Testis (tissue), 3 donors: ENCODE data around the gene SLC47A1. TPM values are rescaled to one million over a fixed set of nuclear protein-coding genes. Genes with fewer than 3 reads are reported as not detected.

Experiments
- DNase-seq: peaks from one replicate; pipeline ENCODE4 v3.0.0-alpha.2; 2019
- H3K27ac ChIP-seq, 2 donors: fragments of 200-600 bp; sonication (generic); one replicate each; pipeline ENCODE4 v1.5.1; 2019
- H3K27me3 ChIP-seq: fragments of 200-600 bp; sonication (generic); one replicate; pipeline ENCODE4 v1.5.1; 2019
- H3K36me3 ChIP-seq: fragments of 200-600 bp; sonication (generic); one replicate; pipeline ENCODE4 v1.5.1; 2017; ENCODE audit warnings: low read depth; ENCODE audit errors: missing control alignments
- H3K4me1 ChIP-seq: fragments of 200-600 bp; sonication (generic); one replicate; pipeline ENCODE4 v1.5.1; 2019
- H3K4me3 ChIP-seq, 2 donors: fragments of 200-600 bp; sonication (generic); one replicate each; pipeline ENCODE4 v1.5.1; 2017 to 2019
- H3K9me3 ChIP-seq: fragments of 200-600 bp; sonication (generic); one replicate; pipeline ENCODE4 v1.5.1; 2017
- POLR2A ChIP-seq: fragments of 450-650 bp; IDR thresholded peaks from one replicate; pipeline ENCODE4 v1.6.1; 2017; ENCODE audit warnings: antibody characterized with exemption, mild to moderate bottlenecking, moderate library complexity
- WGBS, 2 donors: methylation state at CpG; one replicate each; pipeline ENCODE4 v1.1.5; 2018; 5-methylcytosine and 5-hydroxymethylcytosine counted together
- intact Hi-C: fragments of 100-400 bp; cut with DNase I; formaldehyde crosslinking; loops from one replicate; pipeline ENCODE4 v1.15.1; 2023; ENCODE audit warnings: low total_unique reads
- polyA plus RNA-seq: library from polyadenylated mRNA; stranded (reverse); fragments of 350-450 nt; fragmentation: Illumina TruSeq; extraction: RNeasy Lipid Tissue Mini Kit (QIAGEN cat#74804); gene quantifications from one replicate; pipeline ENCODE4 v1.2.3, GENCODE V29; 2014; ENCODE audit warnings: low read depth, low replicate concordance; ENCODE audit not compliant: insufficient read depth
- total RNA-seq, 2 donors: library from RNA; depleted of rRNA; stranded (reverse); fragments of >200 nt; gene quantifications; one replicate each; pipeline ENCODE4 v1.2.3, GENCODE V29; 2016
- TF ChIP-seq, protein P1 (sequence below), 3 experiments: fragments of 450-650 bp in 2 of 3; fragments of 200-600 bp in 1 of 3; sonication (generic) in 1 of 3; IDR thresholded peaks; one replicate each; pipeline ENCODE4 v1.5.1; 2016 to 2019; ENCODE audit warnings: antibody characterized with exemption in 3 of 3, mild to moderate bottlenecking in 2 of 3, moderate library complexity in 1 of 3

Gene SLC47A1
- total and polyA plus RNA-seq, 3 donors from 2014 or later: 20.1 to 97.3 (median 39.8) TPM

DNA sequence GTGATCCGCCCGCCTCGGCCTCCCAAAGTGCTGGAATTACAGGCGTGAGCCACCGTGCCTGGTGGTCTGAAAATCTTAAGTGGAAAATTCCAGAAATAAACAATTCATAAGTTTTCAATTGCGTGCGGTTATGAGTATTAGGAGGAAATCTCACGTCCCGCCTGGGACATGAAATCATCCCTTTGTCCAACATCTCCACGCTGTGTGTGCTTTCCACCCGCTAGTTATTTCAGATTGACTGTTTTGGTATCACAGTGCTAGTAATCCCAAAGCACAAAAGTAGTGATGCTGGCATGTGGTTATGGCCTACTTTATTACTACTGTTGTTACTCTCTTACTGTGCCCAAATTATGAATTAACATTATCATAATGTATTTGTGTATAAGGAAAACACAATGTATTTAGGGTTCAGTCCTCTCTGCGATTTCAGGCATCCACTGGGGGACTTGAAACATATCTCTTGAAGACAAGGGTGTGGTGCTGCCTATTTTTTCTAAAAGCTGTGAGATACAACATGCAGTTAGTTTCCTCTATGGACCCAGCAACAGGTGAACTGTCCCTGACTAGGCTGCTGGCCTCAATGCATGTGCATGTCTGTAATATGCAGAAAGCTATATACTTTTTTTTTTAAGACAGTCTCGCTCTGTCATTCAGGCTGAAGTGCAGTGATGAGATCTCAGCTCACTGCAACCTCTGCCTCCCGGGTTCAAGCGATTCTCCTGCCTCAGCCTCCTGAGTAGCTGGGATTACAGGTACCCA is 32.3 kb downstream of the SLC47A1 start:
- no peak overlapping the region for H3K4me3 ChIP-seq
- intact Hi-C loops: no loop called here
- no peaks in the 10 kb centered on the region for H3K36me3 ChIP-seq
- no peak overlapping the region for H3K27ac ChIP-seq
- no peak for DNase-seq
- no peaks in the 10 kb centered on the region for H3K4me1 ChIP-seq
- no peaks in the 10 kb centered on the region for H3K27me3 ChIP-seq
- TF ChIP-seq POLR2A: no peak
- TF ChIP-seq, protein P1, sequence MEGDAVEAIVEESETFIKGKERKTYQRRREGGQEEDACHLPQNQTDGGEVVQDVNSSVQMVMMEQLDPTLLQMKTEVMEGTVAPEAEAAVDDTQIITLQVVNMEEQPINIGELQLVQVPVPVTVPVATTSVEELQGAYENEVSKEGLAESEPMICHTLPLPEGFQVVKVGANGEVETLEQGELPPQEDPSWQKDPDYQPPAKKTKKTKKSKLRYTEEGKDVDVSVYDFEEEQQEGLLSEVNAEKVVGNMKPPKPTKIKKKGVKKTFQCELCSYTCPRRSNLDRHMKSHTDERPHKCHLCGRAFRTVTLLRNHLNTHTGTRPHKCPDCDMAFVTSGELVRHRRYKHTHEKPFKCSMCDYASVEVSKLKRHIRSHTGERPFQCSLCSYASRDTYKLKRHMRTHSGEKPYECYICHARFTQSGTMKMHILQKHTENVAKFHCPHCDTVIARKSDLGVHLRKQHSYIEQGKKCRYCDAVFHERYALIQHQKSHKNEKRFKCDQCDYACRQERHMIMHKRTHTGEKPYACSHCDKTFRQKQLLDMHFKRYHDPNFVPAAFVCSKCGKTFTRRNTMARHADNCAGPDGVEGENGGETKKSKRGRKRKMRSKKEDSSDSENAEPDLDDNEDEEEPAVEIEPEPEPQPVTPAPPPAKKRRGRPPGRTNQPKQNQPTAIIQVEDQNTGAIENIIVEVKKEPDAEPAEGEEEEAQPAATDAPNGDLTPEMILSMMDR (IDR thresholded peaks at IDR 0.05): no peak
- H3K9me3 ChIP-seq: no peaks in the 10 kb centered on the region
- 95 to 96% methylated on average over 15 of the region's 15 CpGs for WGBS, 2 donors

GRCh38 chr17:19567216-19568015 is 33.8 kb downstream of the SLC47A1 start:
- no peaks in the 10 kb centered on the region for H3K4me1 ChIP-seq
- WGBS, 2 donors: 84 to 85% methylated on average over 22 to 23 of the region's 23 CpGs
- H3K9me3 ChIP-seq: no peaks in the 10 kb centered on the region
- no peak overlapping the region for H3K4me3 ChIP-seq
- no peaks in the 10 kb centered on the region for H3K27me3 ChIP-seq
- no peak for DNase-seq
- H3K36me3 ChIP-seq: no peaks in the 10 kb centered on the region
- intact Hi-C loops: no loop called here
- no peak overlapping the region for H3K27ac ChIP-seq
- TF ChIP-seq POLR2A: no peak

- intact Hi-C loops: no loop called here
- Histone ChIP-seq H3K4me3 (no peak overlapping the region), H3K4me1 (no peaks in the 10 kb centered on the region), H3K36me3 (no peaks in the 10 kb centered on the region), H3K9me3 (no peaks in the 10 kb centered on the region), H3K27me3 (no peaks in the 10 kb centered on the region), H3K27ac (no peak overlapping the region)
- 71 to 91% methylated on average over 1 of the region's 1 CpG for WGBS, 2 donors
- no peak for TF ChIP-seq POLR2A
- TF ChIP-seq, protein P1 (IDR thresholded peaks at IDR 0.05): no peak
- no peak for DNase-seq
Measured at GRCh38 chr17:19568016-19568350, 34.3 kb downstream of the SLC47A1 start.

DNA sequence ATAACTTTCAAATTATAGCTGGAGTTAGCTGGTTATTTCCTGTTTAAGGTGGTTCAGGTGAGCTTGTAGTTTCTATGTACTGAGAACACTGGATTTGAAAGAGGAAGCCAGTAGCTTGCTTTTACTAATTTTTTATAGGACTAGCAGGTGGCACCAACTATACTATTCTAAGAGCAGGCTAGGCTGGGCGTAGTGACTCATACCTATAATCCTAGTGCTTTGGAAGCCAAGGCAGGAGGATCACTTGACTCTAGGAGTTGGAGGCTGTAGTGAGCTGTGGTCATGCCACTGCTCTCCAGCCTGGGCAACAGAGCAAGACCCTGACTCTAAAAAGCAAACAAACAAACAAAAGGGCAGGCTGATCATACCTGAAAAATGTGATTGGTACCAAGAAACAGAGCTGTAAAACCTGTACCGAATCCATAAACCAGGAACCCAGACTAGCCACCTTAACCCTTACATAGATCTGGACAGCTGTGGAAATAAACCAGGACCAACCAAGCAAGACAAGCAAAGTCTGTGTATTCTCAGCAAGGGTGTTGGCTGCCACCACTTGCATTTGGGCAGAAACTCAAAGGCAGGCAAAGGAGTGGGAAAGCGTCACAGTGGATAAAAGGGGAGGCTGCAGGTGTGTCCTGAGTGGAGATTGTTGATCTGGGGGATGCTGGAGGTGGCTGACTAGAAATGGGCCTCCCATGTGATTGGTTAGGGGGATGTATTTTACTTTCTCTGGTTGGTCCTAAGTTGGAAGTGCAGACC is 36.3 kb downstream of the SLC47A1 start:
- DNase-seq: no peak
- Histone ChIP-seq H3K4me1 (no peaks in the 10 kb centered on the region), H3K9me3 (no peaks in the 10 kb centered on the region), H3K27ac (no peak overlapping the region), H3K4me3 (no peak overlapping the region), H3K27me3 (no peaks in the 10 kb centered on the region), H3K36me3 (no peaks in the 10 kb centered on the region)
- TF ChIP-seq, protein P1 (IDR thresholded peaks at IDR 0.05): no peak
- TF ChIP-seq POLR2A: no peak
- WGBS, 2 donors: 79 to 89% methylated on average over 3 of the region's 3 CpGs
- intact Hi-C loops: no loop called here

GRCh38 chr17:19570544-19571062 is 36.9 kb downstream of the SLC47A1 start:
- no peak overlapping the region for H3K4me3 ChIP-seq
- no peaks in the 10 kb centered on the region for H3K27me3 ChIP-seq
- 73 to 74% methylated on average over 4 of the region's 4 CpGs for WGBS, 2 donors
- H3K9me3 ChIP-seq: no peaks in the 10 kb centered on the region
- intact Hi-C loops: no loop called here
- DNase-seq: no peak
- H3K36me3 ChIP-seq: no peaks in the 10 kb centered on the region
- TF ChIP-seq, protein P1 (IDR thresholded peaks at IDR 0.05): no peak
- no peak for TF ChIP-seq POLR2A
- no peaks in the 10 kb centered on the region for H3K4me1 ChIP-seq
- H3K27ac ChIP-seq: no peak overlapping the region
